Stimulated activated CD8-positive, alpha-beta memory T cell treated with anti-CD3 and anti-CD28 coated beads, Interleukin-2, amount 100 ng/mL, for 48 hours (primary cell): ENCODE measurements around the gene LAMA4.
"Not testable (repeated sequence)": the region's sequence is repeated elsewhere in the genome, so short reads cannot be mapped to it uniquely, and the experiment has no call there.

Source experiments
- DNase-seq, 2 donors: peaks; one replicate each; pipeline ENCODE4 v3.0.0-alpha.2; 2020; ENCODE audit warnings: low read depth in 2 of 2

LAMA4 gene

DNA sequence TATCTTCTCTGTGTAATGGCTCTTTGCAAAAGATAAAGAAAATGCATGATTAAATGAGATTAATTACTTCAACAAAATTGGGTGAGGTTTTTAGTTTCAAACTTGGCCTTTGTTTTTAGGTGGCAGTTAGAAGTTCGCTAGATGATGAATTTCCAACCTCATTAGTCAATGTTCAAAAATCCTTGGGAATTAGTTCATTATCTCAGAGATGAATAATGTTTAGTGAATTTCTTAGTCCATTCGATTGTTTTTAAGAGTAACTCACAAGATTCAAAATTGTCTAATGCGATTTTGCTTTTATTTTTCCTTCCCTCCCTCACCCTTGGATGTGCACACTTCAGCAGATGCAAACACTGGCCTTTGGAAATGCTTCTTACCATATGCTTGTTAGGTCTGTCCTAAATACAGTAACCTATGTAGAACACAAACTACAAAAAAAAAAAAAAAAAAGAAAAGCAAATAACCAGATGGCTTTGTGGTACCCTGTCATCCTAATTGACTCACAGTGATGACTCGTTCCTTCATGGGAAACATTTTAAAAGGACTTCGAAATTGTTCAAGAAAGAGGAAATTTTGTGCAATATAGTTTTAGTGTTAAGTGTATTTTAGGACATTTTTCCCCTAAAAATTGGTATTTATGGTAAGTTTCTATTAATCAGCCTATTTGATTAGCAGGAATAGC, 100.3 kb downstream of the LAMA4 start:
- DNase-seq = no peak

GRCh38 chr6:112150363-112150762, 104.0 kb downstream of the LAMA4 start:
- DNase-seq = no peak

GRCh38 chr6:112149719-112150263, 104.6 kb downstream of the LAMA4 start:
- DNase-seq = no peak

DNA sequence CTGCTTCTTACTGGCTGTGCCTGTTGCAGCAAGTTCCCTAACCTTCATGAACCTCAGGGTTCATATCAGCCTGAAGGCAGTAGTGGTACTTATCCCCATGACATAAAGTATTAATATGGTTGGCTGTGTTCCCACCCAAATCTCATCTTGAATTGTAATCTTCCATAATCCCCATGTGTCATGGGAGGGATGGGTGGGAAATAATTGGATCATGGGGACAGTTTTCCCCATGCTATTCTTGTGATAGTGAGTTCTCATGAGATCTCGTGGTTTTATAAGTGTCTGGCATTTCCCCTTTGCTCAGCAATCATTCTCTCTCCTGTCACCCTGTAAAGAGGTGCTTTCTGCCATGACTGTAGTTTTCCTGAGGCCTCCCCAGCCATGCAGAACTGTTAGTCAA, 105.1 kb downstream of the LAMA4 start:
- no peak for DNase-seq

GRCh38 chr6:112148103-112148502, 106.3 kb downstream of the LAMA4 start:
- DNase-seq = no peak

GRCh38 chr6:112145080-112145573, 109.2 kb downstream of the LAMA4 start:
- DNase-seq = no peak

DNA sequence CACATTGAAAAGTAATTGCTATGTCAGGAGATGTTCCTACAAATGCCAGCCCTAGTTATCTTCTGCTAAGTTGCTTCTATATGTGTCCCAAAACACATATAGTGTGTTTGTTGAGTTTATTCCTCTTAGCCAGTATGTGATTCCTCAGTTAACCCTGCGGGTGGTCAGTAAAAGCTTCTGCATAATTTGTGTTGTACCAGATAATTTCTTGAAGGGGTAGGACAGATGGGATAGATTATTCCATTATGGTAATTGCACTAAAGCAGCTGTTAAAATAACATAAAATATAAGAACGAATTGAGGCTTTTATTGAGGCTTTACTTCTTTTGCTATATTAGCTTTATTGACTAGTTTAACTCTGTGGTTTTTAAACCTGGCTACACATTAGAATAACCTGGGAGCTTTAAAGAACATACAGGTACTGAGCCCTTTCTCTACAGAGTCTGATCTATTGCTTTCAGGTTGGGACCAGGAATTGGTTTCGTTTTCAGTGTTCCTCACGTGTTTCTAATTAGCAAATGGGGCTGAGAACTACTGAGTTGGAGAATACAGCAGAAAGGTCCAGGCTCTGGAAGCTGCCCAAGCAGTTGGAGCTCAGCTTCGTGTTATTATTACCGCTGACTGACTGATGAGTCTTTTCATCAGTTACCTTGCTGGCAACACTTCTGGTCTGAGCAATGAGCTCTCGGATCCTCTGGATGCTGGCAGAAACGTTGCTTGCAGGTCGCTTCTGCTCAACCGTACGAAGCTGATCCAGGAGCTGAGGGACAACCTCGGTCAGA, 110.0 kb downstream of the LAMA4 start:
- DNase-seq = no peak

- DNase-seq = no peak
Measured at GRCh38 chr6:112141707-112142106, 112.7 kb downstream of the LAMA4 start.

DNA sequence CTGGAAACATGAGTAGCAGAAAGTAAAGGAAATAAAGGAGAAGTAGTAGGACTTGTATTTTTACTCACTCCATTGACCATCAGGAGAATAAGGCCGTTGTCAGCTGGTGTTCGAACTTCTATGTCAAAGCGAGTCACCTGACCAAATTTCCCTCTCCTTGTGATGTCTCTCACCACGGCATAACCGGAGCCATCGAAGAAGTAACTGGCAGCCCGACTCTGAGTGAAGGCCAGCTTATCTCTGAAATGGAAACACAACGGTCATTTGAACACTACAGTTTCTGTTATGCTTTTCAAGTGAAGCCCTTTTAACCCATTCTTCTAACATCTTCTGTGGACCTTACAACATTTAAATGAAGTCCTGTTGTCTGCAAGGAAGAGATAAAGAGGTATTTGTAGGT, 115.3 kb downstream of the LAMA4 start:
- DNase-seq = no peak

GRCh38 chr6:112130878-112131277, 123.5 kb downstream of the LAMA4 start:
- no peak for DNase-seq

DNA sequence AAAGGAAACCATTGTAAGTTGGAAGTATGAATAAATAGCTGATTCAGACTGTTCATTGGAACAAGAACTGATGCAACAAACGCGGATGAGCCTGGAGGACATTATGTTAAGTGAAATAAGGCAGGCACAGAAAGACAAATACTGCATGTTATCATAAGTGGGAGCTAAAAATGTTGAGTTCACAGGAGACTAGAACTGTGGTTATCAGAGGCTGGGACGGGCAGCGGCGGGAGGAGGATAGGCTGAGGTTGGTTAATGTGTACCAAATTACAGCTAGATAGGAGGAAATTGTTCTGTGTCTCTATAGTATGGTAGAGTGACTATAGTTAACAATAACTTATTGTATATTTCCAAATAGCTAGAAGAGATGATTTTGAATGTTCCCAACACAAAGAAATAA, 126.2 kb downstream of the LAMA4 start:
- DNase-seq = no peak

- DNase-seq = no peak
Measured at GRCh38 chr6:112123982-112124381, 130.4 kb downstream of the LAMA4 start.

GRCh38 chr6:112122756-112123155, 131.6 kb downstream of the LAMA4 start:
- DNase-seq = no peak

GRCh38 chr6:112118034-112118433, 136.3 kb downstream of the LAMA4 start:
- no peak for DNase-seq

DNA sequence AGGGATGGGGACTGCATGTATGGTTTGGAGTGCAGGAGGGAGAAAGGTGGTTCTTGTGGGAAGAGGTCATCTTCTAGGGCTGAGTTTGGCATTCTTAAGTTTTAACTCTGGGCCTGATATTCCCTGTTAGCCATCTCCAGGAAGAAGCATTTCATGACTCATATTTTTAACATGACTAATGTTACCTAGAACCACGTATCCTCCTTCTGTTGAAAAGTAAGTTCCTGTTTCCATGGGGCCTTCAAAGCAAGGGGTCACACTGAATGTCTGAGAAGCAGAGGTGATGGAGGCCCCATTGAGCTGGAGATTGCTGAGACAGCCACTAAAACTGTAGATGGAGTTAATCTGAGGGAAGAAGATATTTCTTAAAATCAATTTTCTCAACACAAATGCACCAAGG, 136.8 kb downstream of the LAMA4 start:
- DNase-seq = no peak

- DNase-seq = no peak
Measured at GRCh38 chr6:112116221-112116620, 138.1 kb downstream of the LAMA4 start.

GRCh38 chr6:112114577-112115223, 139.7 kb downstream of the LAMA4 start:
- no peak for DNase-seq

GRCh38 chr6:112113918-112114317, 140.4 kb downstream of the LAMA4 start:
- DNase-seq = no peak

- no peak for DNase-seq
Measured at GRCh38 chr6:112113431-112113830, 140.9 kb downstream of the LAMA4 start.

DNA sequence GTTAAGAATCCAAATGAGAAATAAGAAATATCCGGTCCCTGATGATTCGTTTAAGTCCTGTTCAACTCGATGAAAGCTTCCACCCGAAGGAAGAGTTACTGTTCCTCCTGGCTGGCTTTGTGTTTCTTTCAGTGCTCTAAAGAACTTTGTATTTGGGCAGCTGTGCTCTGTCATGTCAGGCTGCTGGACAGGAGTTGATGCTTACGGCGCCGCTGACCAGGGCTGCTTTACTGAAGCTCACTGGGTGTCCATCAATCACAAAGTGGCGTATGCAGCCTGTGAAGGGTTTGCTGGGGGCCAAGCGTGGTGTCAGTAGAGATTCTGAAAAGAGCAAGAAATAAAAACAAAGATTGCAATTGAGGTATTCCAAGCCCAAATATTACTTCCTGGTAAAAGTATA, 145.1 kb downstream of the LAMA4 start:
- DNase-seq = no peak

GRCh38 chr6:112106562-112106961, 147.8 kb downstream of the LAMA4 start:
- DNase-seq = no peak

GRCh38 chr6:112106026-112106425, 148.3 kb downstream of the LAMA4 start:
- not testable (repeated sequence) for DNase-seq
